Liver (tissue), 9 donors: ENCODE data around the gene MKRN3. TPM values are rescaled to one million over a fixed set of nuclear protein-coding genes. Genes with fewer than 3 reads are reported as not detected.

ENCODE experiments used
- DNase-seq: peaks from one replicate; pipeline ENCODE4 v3.0.0-alpha.2; 2017; ENCODE audit warnings: low spot score
- H3K27ac ChIP-seq, 2 donors: one replicate each; pipeline ENCODE4 v1.7.0; 2013; ENCODE audit warnings: inconsistent platforms in 2 of 2, low read length in 2 of 2, control low read depth in 1 of 2, low read depth in 1 of 2, mild to moderate bottlenecking in 1 of 2
- H3K27me3 ChIP-seq, 4 donors: one replicate each; pipeline versions ENCODE4 v1.6.1 to v1.7.0; 2013; ENCODE audit warnings: low read length in 3 of 4, inconsistent platforms in 1 of 4, mild to moderate bottlenecking in 1 of 4, moderate library complexity in 1 of 4; ENCODE audit not compliant: control insufficient read depth in 4 of 4, insufficient read depth in 4 of 4
- H3K36me3 ChIP-seq, 4 donors: one replicate each; pipeline versions ENCODE4 v1.6.1 to v1.7.0; 2013; ENCODE audit warnings: low read length in 3 of 4, mild to moderate bottlenecking in 3 of 4, low read depth in 1 of 4, moderate library complexity in 1 of 4; ENCODE audit not compliant: control insufficient read depth in 4 of 4, insufficient read depth in 3 of 4
- H3K4me1 ChIP-seq, 4 donors: one replicate each; pipeline versions ENCODE4 v1.6.1 to v1.7.0; 2013; ENCODE audit warnings: low read length in 3 of 4, mild to moderate bottlenecking in 3 of 4, moderate library complexity in 1 of 4; ENCODE audit not compliant: control insufficient read depth in 4 of 4, insufficient read depth in 4 of 4
- H3K4me3 ChIP-seq, 3 donors: one replicate each; pipeline versions ENCODE4 v1.6.1 to v1.7.0; 2013; ENCODE audit warnings: low read length in 3 of 3, control low read depth in 1 of 3, low read depth in 1 of 3, mild to moderate bottlenecking in 1 of 3
- H3K9ac ChIP-seq, 2 donors: one replicate each; pipeline ENCODE4 v1.7.0; 2013; ENCODE audit warnings: low read length in 2 of 2, mild to moderate bottlenecking in 2 of 2, moderate library complexity in 2 of 2, control low read depth in 1 of 2, low read depth in 1 of 2
- H3K9me3 ChIP-seq, 4 donors: one replicate each; pipeline versions ENCODE4 v1.6.1 to v1.7.0; 2013; ENCODE audit warnings: low read length in 3 of 4; ENCODE audit not compliant: control insufficient read depth in 4 of 4
- ATF3 ChIP-seq: IDR thresholded peaks from 2 replicates; pipeline ENCODE4 v1.6.1; 2016; ENCODE audit warnings: antibody characterized with exemption
- CTCF ChIP-seq: fragments of 150-350 bp; IDR thresholded peaks from 2 replicates; pipeline ENCODE4 v1.5.1; 2017; ENCODE audit warnings: improper control_type of control experiment, low read depth, low read length; ENCODE audit not compliant: missing input control
- EGR1 ChIP-seq, 2 donors: IDR thresholded peaks; 2 replicates each; pipeline ENCODE4 v1.6.1; 2016 to 2018; ENCODE audit warnings: antibody characterized with exemption in 2 of 2, low read depth in 2 of 2
- FOXA1 ChIP-seq: IDR thresholded peaks from 2 replicates; pipeline ENCODE4 v1.6.1; 2016; ENCODE audit warnings: antibody characterized with exemption
- FOXA2 ChIP-seq: IDR thresholded peaks from 2 replicates; pipeline ENCODE4 v1.6.1; 2016; ENCODE audit warnings: antibody characterized with exemption
- GABPA ChIP-seq, 2 donors: IDR thresholded peaks in 1 of 2; conservative IDR thresholded peaks in 1 of 2; 2 replicates each; pipeline ENCODE4 v1.6.1; 2016; ENCODE audit warnings: antibody characterized with exemption in 2 of 2, mild to moderate bottlenecking in 1 of 2, moderate library complexity in 1 of 2
- HNF4A ChIP-seq, 2 donors: conservative IDR thresholded peaks; 2 replicates each; pipeline ENCODE4 v1.6.1; 2016; ENCODE audit warnings: antibody characterized with exemption in 2 of 2, mild to moderate bottlenecking in 2 of 2
- HNF4G ChIP-seq: IDR thresholded peaks from 2 replicates; pipeline ENCODE4 v1.6.1; 2016; ENCODE audit warnings: antibody characterized with exemption
- JUND ChIP-seq, 2 donors: IDR thresholded peaks; 2 replicates each; pipeline ENCODE4 v1.6.1; 2016; ENCODE audit warnings: antibody characterized with exemption in 2 of 2
- MAX ChIP-seq: IDR thresholded peaks from 2 replicates; pipeline ENCODE4 v1.6.1; 2016; ENCODE audit warnings: antibody characterized with exemption
- NR2F2 ChIP-seq: IDR thresholded peaks from 2 replicates; pipeline ENCODE4 v1.6.1; 2016; ENCODE audit warnings: antibody characterized with exemption
- RAD21 ChIP-seq, 2 donors: IDR thresholded peaks; 2 replicates each; pipeline ENCODE4 v1.6.1; 2016; ENCODE audit warnings: antibody characterized with exemption in 2 of 2, mild to moderate bottlenecking in 2 of 2
- REST ChIP-seq: IDR thresholded peaks from 2 replicates; pipeline ENCODE4 v1.6.1; 2016; ENCODE audit warnings: antibody characterized with exemption, mild to moderate bottlenecking
- RXRA ChIP-seq, 2 donors: IDR thresholded peaks; 2 replicates each; pipeline ENCODE4 v1.6.1; 2017 to 2018; ENCODE audit warnings: antibody characterized with exemption in 2 of 2, mild to moderate bottlenecking in 1 of 2
- SP1 ChIP-seq: IDR thresholded peaks from 2 replicates; pipeline ENCODE4 v1.6.1; 2018; ENCODE audit warnings: antibody characterized with exemption, mild to moderate bottlenecking
- TAF1 ChIP-seq: conservative IDR thresholded peaks from 2 replicates; pipeline ENCODE4 v1.6.1; 2016; ENCODE audit warnings: antibody characterized with exemption, mild to moderate bottlenecking
- YY1 ChIP-seq: IDR thresholded peaks from 2 replicates; pipeline ENCODE4 v1.6.1; 2016; ENCODE audit warnings: antibody characterized with exemption, mild to moderate bottlenecking
- WGBS: extraction: QIAGEN DNeasy Blood & Tissue Kit; methylation state at CpG from one replicate; pipeline ENCODE4 v1.1.7; 2013; 5-methylcytosine and 5-hydroxymethylcytosine counted together
- polyA plus RNA-seq, 2 donors: library from polyadenylated mRNA; stranded (reverse) in 1 of 2; unstranded in 1 of 2; fragments of 200-250 nt in 1 of 2; fragments of >200 nt in 1 of 2; fragmentation: Nextera tagmentation in 1 of 2; extraction: Ambion mirVana in 1 of 2; gene quantifications; one replicate each; pipeline versions ENCODE4 v1.2.1 to v1.2.3, GENCODE V29; 2013 to 2015
- total RNA-seq, 2 donors: library from RNA; depleted of rRNA; stranded (reverse); fragments of >200 nt; gene quantifications; one replicate each; pipeline ENCODE4 v1.2.3, GENCODE V29; 2014
- donor health status: healthy.
- donor health status: healthy.
- donor health status: healthy.
- donor health status: healthy.
- donor health status: healthy.

Gene MKRN3
- total and polyA plus RNA-seq, 4 donors = 0.59 TPM; not detected in 3

DNA sequence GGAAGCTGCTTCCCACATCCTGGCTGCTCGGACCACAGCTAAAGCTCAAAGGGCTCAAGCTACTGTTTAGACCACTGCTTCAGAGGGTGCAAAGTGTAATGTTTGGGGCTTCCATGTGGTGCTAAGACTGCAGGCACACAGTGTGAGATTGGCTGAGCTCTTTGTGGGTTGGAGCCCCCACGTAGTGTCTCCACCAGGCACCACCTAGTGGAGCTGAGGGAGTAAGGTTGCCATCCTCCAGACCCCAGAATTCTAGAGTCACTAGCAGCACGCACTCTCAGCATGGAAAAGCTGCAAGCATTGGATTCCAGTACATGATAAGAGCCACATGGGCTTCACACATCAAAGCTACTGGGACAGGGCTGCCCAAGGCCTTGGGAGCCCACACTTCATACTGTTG lies 9.3 kb downstream of the MKRN3 start:
- Histone ChIP-seq H3K4me1 (no peaks in the 10 kb centered on the region), H3K9ac (no peak overlapping the region), H3K9me3 (peaks cover 0 to 2% (median 0%) of the 10 kb centered on the region in 4 donors), H3K27me3 (peaks cover 0 to 4% (median under 1%) of the 10 kb centered on the region in 4 donors), H3K4me3 (no peak overlapping the region), H3K27ac (no peak overlapping the region), H3K36me3 (no peaks in the 10 kb centered on the region)
- DNase-seq = no peak
- TF ChIP-seq YY1 (no peak), FOXA2 (no peak), REST (no peak), ATF3 (no peak), GABPA (IDR thresholded peaks at IDR 0.05 in 1 of 2, conservative IDR thresholded peaks at IDR 0.05 in 1 of 2) (no peak), MAX (no peak), CTCF (no peak), SP1 (no peak), RXRA (IDR thresholded peaks at IDR 0.05) (no peak), FOXA1 (no peak), RAD21 (IDR thresholded peaks at IDR 0.05) (no peak), HNF4G (no peak), NR2F2 (no peak), JUND (IDR thresholded peaks at IDR 0.05) (no peak), HNF4A (conservative IDR thresholded peaks at IDR 0.05) (no peak)
- WGBS = 42% methylated on average over 3 of the region's 3 CpGs

DNA sequence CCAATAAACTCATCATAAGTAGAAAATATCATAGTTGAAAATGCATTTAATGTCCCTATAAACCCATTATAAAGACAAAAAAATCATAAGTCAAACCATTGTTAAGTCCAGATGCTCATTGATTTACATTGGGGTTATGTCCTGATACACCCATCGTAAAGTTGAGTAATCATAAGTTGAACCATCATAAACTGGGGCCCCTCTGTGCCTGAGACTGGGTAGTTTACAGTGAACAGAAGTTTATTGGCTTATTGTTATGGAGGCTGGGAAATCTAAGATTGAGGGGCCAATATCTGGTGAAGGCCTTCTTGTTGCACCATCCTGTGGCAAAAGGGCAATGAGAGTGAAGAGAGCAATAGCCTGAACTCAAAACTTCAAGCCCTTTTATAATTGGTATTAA lies 10.6 kb downstream of the MKRN3 start:
- WGBS = 59% methylated on average over 1 of the region's 1 CpG
- peaks cover 0 to 4% (median 0%) of the 10 kb centered on the region in 4 donors for H3K27me3 ChIP-seq
- no peak for DNase-seq

More for the DNA sequence above, 10.6 kb downstream of the MKRN3 start:
- no peak overlapping the region for H3K4me3 ChIP-seq
- H3K9ac ChIP-seq = no peak overlapping the region
- no peak overlapping the region for H3K27ac ChIP-seq
- no peaks in the 10 kb centered on the region for H3K4me1 ChIP-seq
- H3K9me3 ChIP-seq = peaks cover 0 to 2% (median 0%) of the 10 kb centered on the region in 4 donors
- no peaks in the 10 kb centered on the region for H3K36me3 ChIP-seq
- TF ChIP-seq FOXA1 (no peak), ATF3 (no peak), RAD21 (IDR thresholded peaks at IDR 0.05) (no peak), GABPA (IDR thresholded peaks at IDR 0.05 in 1 of 2, conservative IDR thresholded peaks at IDR 0.05 in 1 of 2) (no peak), HNF4A (conservative IDR thresholded peaks at IDR 0.05) (no peak), MAX (no peak), CTCF (no peak), NR2F2 (no peak), FOXA2 (no peak), EGR1 (IDR thresholded peaks at IDR 0.05; ENCODE audit: low read depth in 2 of 2) (no peak), REST (no peak), YY1 (no peak), TAF1 (no peak), HNF4G (no peak)
